Measurements from ENCODE around the gene RPL36. TPM values are rescaled to one million over a fixed set of nuclear protein-coding genes. Genes with fewer than 3 reads are reported as not detected.

RPL36 gene
- total and polyA plus RNA-seq, 7 donors = 593 to 2,228 (median 1,408) TPM

DNA sequence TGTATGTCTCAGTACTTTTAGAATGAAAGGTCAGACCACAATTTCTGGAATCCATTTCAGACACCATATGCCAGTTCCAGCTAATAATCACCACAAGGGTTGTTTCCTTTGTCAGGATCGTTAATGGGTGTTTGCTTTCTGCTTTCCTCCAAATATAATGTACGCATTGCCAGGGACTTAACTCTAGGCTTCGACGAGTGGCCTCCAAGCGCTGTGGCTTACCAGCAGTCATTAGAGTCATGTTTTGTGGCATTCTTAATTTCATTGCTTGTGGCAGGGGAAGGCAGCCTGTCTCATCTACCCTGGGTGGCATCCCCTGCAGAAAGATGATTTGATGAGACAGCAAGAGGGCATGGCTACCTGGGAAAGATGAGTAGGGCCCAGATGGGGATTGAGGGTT is 44.7 kb upstream of the RPL36 start:
- 86 to 92% methylated on average over 5 of the region's 5 CpGs for WGBS, 2 donors
- TF ChIP-seq EP300 (IDR thresholded peaks at IDR 0.05) (no peak), POLR2A (IDR thresholded peaks at IDR 0.05) (no peak), POLR2AphosphoS5 (IDR thresholded peaks at IDR 0.05) (no peak)
- TF ChIP-seq, protein P1, sequence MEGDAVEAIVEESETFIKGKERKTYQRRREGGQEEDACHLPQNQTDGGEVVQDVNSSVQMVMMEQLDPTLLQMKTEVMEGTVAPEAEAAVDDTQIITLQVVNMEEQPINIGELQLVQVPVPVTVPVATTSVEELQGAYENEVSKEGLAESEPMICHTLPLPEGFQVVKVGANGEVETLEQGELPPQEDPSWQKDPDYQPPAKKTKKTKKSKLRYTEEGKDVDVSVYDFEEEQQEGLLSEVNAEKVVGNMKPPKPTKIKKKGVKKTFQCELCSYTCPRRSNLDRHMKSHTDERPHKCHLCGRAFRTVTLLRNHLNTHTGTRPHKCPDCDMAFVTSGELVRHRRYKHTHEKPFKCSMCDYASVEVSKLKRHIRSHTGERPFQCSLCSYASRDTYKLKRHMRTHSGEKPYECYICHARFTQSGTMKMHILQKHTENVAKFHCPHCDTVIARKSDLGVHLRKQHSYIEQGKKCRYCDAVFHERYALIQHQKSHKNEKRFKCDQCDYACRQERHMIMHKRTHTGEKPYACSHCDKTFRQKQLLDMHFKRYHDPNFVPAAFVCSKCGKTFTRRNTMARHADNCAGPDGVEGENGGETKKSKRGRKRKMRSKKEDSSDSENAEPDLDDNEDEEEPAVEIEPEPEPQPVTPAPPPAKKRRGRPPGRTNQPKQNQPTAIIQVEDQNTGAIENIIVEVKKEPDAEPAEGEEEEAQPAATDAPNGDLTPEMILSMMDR (IDR thresholded peaks at IDR 0.05) = no peak
- Histone ChIP-seq H3K4me3 (no peak overlapping the region), H3K27me3 (no peaks in the 10 kb centered on the region), H3K9me3 (no peaks in the 10 kb centered on the region), H3K4me1 (peaks cover 0 to 9% (median 1%) of the 10 kb centered on the region in 4 donors), H3K36me3 (peaks cover 24 to 86% (median 45%) of the 10 kb centered on the region in 4 donors), H3K27ac (no peak overlapping the region)
- peak; percentile 42 for DNase-seq
- intact Hi-C loops (cut with DNase I) = no loop called here

DNA sequence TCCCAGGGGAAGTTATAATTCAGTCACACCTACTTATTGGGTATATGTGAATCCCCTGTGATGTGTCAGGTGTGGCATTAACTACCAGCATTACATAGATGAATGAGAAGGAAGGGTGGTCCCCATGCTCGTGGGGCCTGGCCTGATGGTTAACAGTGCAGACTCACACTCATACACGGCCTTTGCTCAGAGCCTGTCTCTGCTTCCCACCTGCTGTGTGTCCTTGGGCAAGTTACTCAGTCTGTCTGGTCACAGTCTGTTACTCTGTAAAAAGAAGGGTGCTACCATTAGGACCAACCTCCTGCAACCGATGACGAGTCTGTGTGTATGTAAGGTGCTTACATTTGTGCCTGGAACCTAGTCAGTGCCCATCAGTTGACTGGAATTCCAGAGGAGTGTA is 43.4 kb upstream of the RPL36 start:
- 92 to 94% methylated on average over 4 of the region's 4 CpGs for WGBS, 2 donors
- Histone ChIP-seq H3K4me3 (no peak overlapping the region), H3K27ac (no peak overlapping the region), H3K27me3 (no peaks in the 10 kb centered on the region), H3K36me3 (peaks cover 36 to 93% (median 57%) of the 10 kb centered on the region in 4 donors), H3K9me3 (no peaks in the 10 kb centered on the region), H3K4me1 (peaks cover 0 to 9% (median 0%) of the 10 kb centered on the region in 4 donors)
- peak; percentile 17 for DNase-seq
- TF ChIP-seq, protein P1 (IDR thresholded peaks at IDR 0.05) = no peak
- TF ChIP-seq EP300 (IDR thresholded peaks at IDR 0.05) = no peak
- no peak for TF ChIP-seq POLR2AphosphoS5 (IDR thresholded peaks at IDR 0.05)
- no peak for TF ChIP-seq POLR2A (IDR thresholded peaks at IDR 0.05)
- intact Hi-C loops (cut with DNase I) = no loop called here

DNA sequence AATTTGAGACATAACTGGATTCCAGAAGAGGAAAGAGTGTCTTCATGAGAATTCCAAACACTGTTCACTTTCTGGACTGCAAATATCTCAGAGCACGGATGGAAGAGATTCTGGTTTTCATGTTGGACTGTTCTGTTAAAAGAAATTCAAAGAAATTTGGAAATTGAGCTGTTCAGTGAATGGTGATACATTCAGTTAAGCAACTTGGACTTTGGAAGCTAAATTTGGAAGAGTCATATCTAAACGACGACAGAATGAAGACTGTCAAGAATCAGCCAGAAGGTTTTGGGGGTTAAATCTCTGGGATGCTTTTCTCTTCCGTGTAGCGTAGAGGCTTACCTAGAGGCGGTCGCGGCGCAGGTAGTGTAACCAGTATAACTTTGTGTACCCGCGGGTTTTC is 41.6 kb upstream of the RPL36 start:
- DNase-seq = no peak
- Histone ChIP-seq H3K27me3 (no peaks in the 10 kb centered on the region), H3K4me3 (no peak overlapping the region), H3K4me1 (peaks cover 0 to 9% (median 0%) of the 10 kb centered on the region in 4 donors), H3K9me3 (no peaks in the 10 kb centered on the region), H3K27ac (no peak overlapping the region), H3K36me3 (peaks cover 49 to 93% (median 64%) of the 10 kb centered on the region in 4 donors)
- WGBS, 2 donors = 90 to 96% methylated on average over 11 of the region's 11 CpGs
- intact Hi-C loops (cut with DNase I) = no loop called here
- TF ChIP-seq, protein P1 (IDR thresholded peaks at IDR 0.05) = no peak
- TF ChIP-seq POLR2A (IDR thresholded peaks at IDR 0.05) (no peak), POLR2AphosphoS5 (IDR thresholded peaks at IDR 0.05) (no peak), EP300 (IDR thresholded peaks at IDR 0.05) (no peak)

DNA sequence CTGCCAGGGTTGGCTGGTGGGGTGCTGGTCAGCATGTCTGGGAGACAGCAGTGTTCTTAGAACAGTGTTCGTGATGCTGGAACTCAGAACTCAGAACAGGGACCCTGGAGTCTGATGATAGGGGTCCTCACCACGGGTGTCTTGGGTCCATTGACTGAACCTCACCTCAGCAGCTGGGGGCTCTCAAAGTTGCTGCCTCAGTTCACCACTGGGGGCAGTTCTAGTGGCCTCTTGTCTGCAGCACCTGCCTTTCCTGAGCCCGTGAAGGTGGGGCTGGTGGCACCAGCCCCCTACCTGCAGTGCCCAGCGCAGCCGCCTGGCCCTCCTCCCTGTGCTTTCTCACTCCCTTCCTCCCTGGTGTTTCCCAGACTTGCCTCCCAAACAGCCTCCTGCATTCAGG is 38.7 kb upstream of the RPL36 start:
- Histone ChIP-seq H3K27me3 (no peaks in the 10 kb centered on the region), H3K9me3 (no peaks in the 10 kb centered on the region), H3K4me3 (no peak overlapping the region), H3K36me3 (peaks cover 61 to 93% (median 81%) of the 10 kb centered on the region in 4 donors), H3K4me1 (no peaks in the 10 kb centered on the region), H3K27ac (no peak overlapping the region)
- WGBS, 2 donors = 95 to 96% methylated on average over 5 of the region's 5 CpGs
- intact Hi-C loops (cut with DNase I) = no loop called here
- DNase-seq = peak; percentile 39
- TF ChIP-seq POLR2AphosphoS5 (IDR thresholded peaks at IDR 0.05) (no peak), POLR2A (IDR thresholded peaks at IDR 0.05) (no peak), EP300 (IDR thresholded peaks at IDR 0.05) (no peak)
- TF ChIP-seq, protein P1 (IDR thresholded peaks at IDR 0.05) = no peak

DNA sequence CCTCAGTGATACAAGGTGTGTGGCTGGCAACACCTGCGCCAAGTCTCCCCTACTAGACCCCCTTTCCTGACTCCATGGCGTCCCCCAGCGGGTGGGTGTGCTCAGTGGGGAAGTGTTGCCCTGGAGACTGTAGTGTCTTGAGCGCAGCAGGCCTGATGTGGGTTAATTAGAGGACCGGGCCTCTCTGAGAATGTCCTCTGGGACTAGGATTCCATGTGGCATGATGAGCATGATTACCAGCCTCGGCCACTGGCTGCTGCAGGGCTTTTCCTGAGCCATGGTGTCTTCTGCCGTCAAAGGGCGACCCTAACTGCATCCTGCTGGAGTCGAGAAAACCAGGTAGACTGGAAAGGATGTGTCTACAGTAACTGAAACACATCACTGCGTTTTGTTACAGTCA is 37.8 kb upstream of the RPL36 start:
- intact Hi-C loops (cut with DNase I) = no loop called here
- H3K4me3 ChIP-seq = no peak overlapping the region
- no peaks in the 10 kb centered on the region for H3K27me3 ChIP-seq
- H3K36me3 ChIP-seq = peaks cover 58 to 93% (median 79%) of the 10 kb centered on the region in 4 donors
- H3K9me3 ChIP-seq = no peaks in the 10 kb centered on the region
- no peak overlapping the region for H3K27ac ChIP-seq
- H3K4me1 ChIP-seq = no peaks in the 10 kb centered on the region
- DNase-seq = peak; percentile 39
- WGBS, 2 donors = 93% methylated on average over 10 of the region's 10 CpGs
- TF ChIP-seq POLR2AphosphoS5 (IDR thresholded peaks at IDR 0.05) (no peak), EP300 (IDR thresholded peaks at IDR 0.05) (no peak), POLR2A (IDR thresholded peaks at IDR 0.05) (no peak)
- TF ChIP-seq, protein P1 (IDR thresholded peaks at IDR 0.05) = no peak

All from sigmoid colon (tissue), 7 donors.